Activated CD4-positive, alpha-beta memory T cell treated with anti-CD3 and anti-CD28 coated beads for 36 hours (primary cell): Measurements from ENCODE around the gene MLXIP. TPM values are rescaled to one million over a fixed set of nuclear protein-coding genes. Genes with fewer than 3 reads are reported as not detected.
A peak's percentile ranks its signal among the peaks of the same experiment; 100 is the strongest.

Experiments
- CTCF ChIA-PET: fragments of 350-600 bp; sonication (Branson Sonifier 250); formaldehyde crosslinking; loops from one replicate; lab custom pipeline; 2021; ENCODE audit warnings: antibody characterized with exemption, inconsistent platforms; lab: Charles Lee
- POLR2A ChIA-PET: fragments of 350-600 bp; sonication (Branson Sonifier 250); formaldehyde crosslinking; loops from one replicate; lab custom pipeline; 2021; ENCODE audit warnings: antibody characterized with exemption; lab: Charles Lee
- DNase-seq: peaks from one replicate; pipeline ENCODE4 v3.0.0-alpha.2; 2020
- H3K27ac Mint-ChIP-seq: one replicate; pipeline ENCODE4 v1.8.0; 2021; ENCODE audit warnings: mixed read lengths
- H3K27me3 Mint-ChIP-seq: one replicate; pipeline ENCODE4 v1.8.0; 2021; ENCODE audit warnings: mixed read lengths
- H3K36me3 Mint-ChIP-seq: one replicate; pipeline ENCODE4 v1.8.0; 2021; ENCODE audit warnings: mixed read lengths
- H3K4me1 Mint-ChIP-seq: one replicate; pipeline ENCODE4 v1.8.0; 2021; ENCODE audit warnings: low read depth, mixed read lengths
- H3K4me3 Mint-ChIP-seq: one replicate; pipeline ENCODE4 v1.8.0; 2021; ENCODE audit warnings: mild to moderate bottlenecking, mixed read lengths
- H3K9me3 Mint-ChIP-seq: one replicate; pipeline ENCODE4 v1.8.0; 2021; ENCODE audit warnings: mixed read lengths
- intact Hi-C: fragments of 100-400 bp; cut with micrococcal nuclease; formaldehyde crosslinking; loops from one replicate; pipeline ENCODE4 v1.15.1; 2023
- total RNA-seq, 2 experiments: library from RNA; stranded (reverse); gene quantifications; one replicate each; pipeline ENCODE4 v1.2.3, GENCODE V29; 2021

MLXIP gene
- total RNA-seq, 2 experiments from 2014 or later, result 17.5 to 19.6 TPM

- ChIA-PET CTCF (no interaction called here), POLR2A (no interaction called here)
- Mint-ChIP-seq H3K9me3 (no peaks in the 10 kb centered on the region), H3K27me3 (no peaks in the 10 kb centered on the region), H3K36me3 (peaks cover 2% of the 10 kb centered on the region), H3K4me1 (peaks cover 38% of the 10 kb centered on the region), H3K4me3 (no peak overlapping the region), H3K27ac (no peak overlapping the region)
- intact Hi-C loops, result no loop called here
- no peak for DNase-seq
Observed at GRCh38 chr12:122093098-122093883, 14.7 kb downstream of the MLXIP start.

GRCh38 chr12:122094137-122094734 lies 15.7 kb downstream of the MLXIP start:
- ChIA-PET POLR2A (no interaction called here), CTCF (no interaction called here)
- intact Hi-C loops, result no loop called here

GRCh38 chr12:122094735-122095631 lies 16.4 kb downstream of the MLXIP start:
- DNase-seq, result no peak
- Mint-ChIP-seq H3K27me3 (no peaks in the 10 kb centered on the region), H3K4me3 (no peak overlapping the region), H3K27ac (no peak overlapping the region), H3K4me1 (peaks cover 45% of the 10 kb centered on the region), H3K9me3 (no peaks in the 10 kb centered on the region), H3K36me3 (peaks cover 2% of the 10 kb centered on the region)
- CTCF ChIA-PET, result interaction anchor here (1.2 kb wide), 1 partner anchor 14 kb away, joined by 3 read pairs; no protein-coding TSS in a partner anchor
- POLR2A ChIA-PET, result no interaction called here
- intact Hi-C loops, result no loop called here

More at GRCh38 chr12:122094137-122094734, 15.7 kb downstream of the MLXIP start:
- Mint-ChIP-seq H3K4me1 (peaks cover 43% of the 10 kb centered on the region), H3K36me3 (peaks cover 2% of the 10 kb centered on the region), H3K27ac (no peak overlapping the region), H3K27me3 (no peaks in the 10 kb centered on the region), H3K9me3 (no peaks in the 10 kb centered on the region), H3K4me3 (no peak overlapping the region)
- DNase-seq, result no peak

- H3K4me3 Mint-ChIP-seq, result no peak overlapping the region
Observed at GRCh38 chr12:122096014-122096413, 17.5 kb downstream of the MLXIP start.

GRCh38 chr12:122096591-122097149 lies 18.1 kb downstream of the MLXIP start:
- no peak overlapping the region for H3K27ac Mint-ChIP-seq
- intact Hi-C loops, result no loop called here

More at GRCh38 chr12:122096014-122096413, 17.5 kb downstream of the MLXIP start:
- Mint-ChIP-seq H3K4me1 (peaks cover 50% of the 10 kb centered on the region), H3K36me3 (no peaks in the 10 kb centered on the region), H3K27me3 (no peaks in the 10 kb centered on the region), H3K27ac (peak overlapping the region; percentile 16), H3K9me3 (no peaks in the 10 kb centered on the region)
- DNase-seq, result no peak
- ChIA-PET POLR2A (interaction anchor here (1.1 kb wide), 1 partner anchor 10 kb away, joined by 3 read pairs; no protein-coding TSS in a partner anchor), CTCF (interaction anchor here (1.2 kb wide), 1 partner anchor 15 kb away, joined by 3 read pairs; no protein-coding TSS in a partner anchor)
- intact Hi-C loops, result no loop called here

GRCh38 chr12:122097584-122097926 lies 19.0 kb downstream of the MLXIP start:
- Mint-ChIP-seq H3K4me3 (no peak overlapping the region), H3K4me1 (peaks cover 51% of the 10 kb centered on the region), H3K36me3 (no peaks in the 10 kb centered on the region), H3K27ac (no peak overlapping the region), H3K27me3 (no peaks in the 10 kb centered on the region), H3K9me3 (no peaks in the 10 kb centered on the region)
- ChIA-PET CTCF (interaction anchor here (0.8 to 1.7 kb wide), 3 partner anchors 9 to 26 kb away, joined by 3 to 4 read pairs (median 4); no protein-coding TSS in a partner anchor), POLR2A (interaction anchor here (1.0 to 3.7 kb wide), 3 partner anchors 10 to 15 kb away, joined by 3 to 12 read pairs (median 4); no protein-coding TSS in a partner anchor)
- intact Hi-C loops, result no loop called here
- DNase-seq, result no peak

More at GRCh38 chr12:122096591-122097149, 18.1 kb downstream of the MLXIP start:
- H3K4me3 Mint-ChIP-seq, result no peak overlapping the region
- DNase-seq, result no peak
- peaks cover 46% of the 10 kb centered on the region for H3K4me1 Mint-ChIP-seq
- ChIA-PET POLR2A (interaction anchor here (1.1 to 3.7 kb wide), 2 partner anchors 9 kb away, joined by 3 to 12 read pairs; no protein-coding TSS in a partner anchor), CTCF (interaction anchor here (0.8 to 1.2 kb wide), 2 partner anchors 16 to 27 kb away, joined by 3 to 4 read pairs; no protein-coding TSS in a partner anchor)
- no peaks in the 10 kb centered on the region for H3K27me3 Mint-ChIP-seq
- H3K9me3 Mint-ChIP-seq, result no peaks in the 10 kb centered on the region
- H3K36me3 Mint-ChIP-seq, result no peaks in the 10 kb centered on the region

- ChIA-PET POLR2A (interaction anchor here (0.6 to 3.7 kb wide), 4 partner anchors 10 to 20 kb away, joined by 3 to 12 read pairs (median 4); partner anchors contain the start of gene MLXIP), CTCF (interaction anchor here (0.5 to 1.7 kb wide), 3 partner anchors 10 to 283 kb away, joined by 3 to 4 read pairs (median 3); no protein-coding TSS in a partner anchor)
- Mint-ChIP-seq H3K4me1 (peaks cover 53% of the 10 kb centered on the region), H3K27me3 (no peaks in the 10 kb centered on the region), H3K36me3 (no peaks in the 10 kb centered on the region), H3K4me3 (no peak overlapping the region), H3K27ac (peak overlapping the region; percentile 51), H3K9me3 (no peaks in the 10 kb centered on the region)
- DNase-seq, result no peak
- intact Hi-C loops, result no loop called here
Observed at GRCh38 chr12:122097927-122098756, 19.6 kb downstream of the MLXIP start.

GRCh38 chr12:122099280-122099749 lies 20.8 kb downstream of the MLXIP start:
- Mint-ChIP-seq H3K27me3 (no peaks in the 10 kb centered on the region), H3K4me3 (peak overlapping the region; percentile 13), H3K36me3 (no peaks in the 10 kb centered on the region), H3K27ac (peak overlapping the region; percentile 80), H3K4me1 (peaks cover 56% of the 10 kb centered on the region), H3K9me3 (no peaks in the 10 kb centered on the region)
- ChIA-PET POLR2A (interaction anchor here (3.7 kb wide), 1 partner anchor 11 kb away, joined by 12 read pairs; no protein-coding TSS in a partner anchor), CTCF (interaction anchor here (0.6 to 1.7 kb wide), 3 partner anchors 23 to 197 kb away, joined by 3 to 4 read pairs (median 3); no protein-coding TSS in a partner anchor)
- no peak for DNase-seq
- intact Hi-C loops, result no loop called here

- peak overlapping the region; percentile 80 for H3K27ac Mint-ChIP-seq
- intact Hi-C loops, result no loop called here
- ChIA-PET CTCF (interaction anchor here (0.6 to 1.2 kb wide), 4 partner anchors 9 to 196 kb away, joined by 3 read pairs; no protein-coding TSS in a partner anchor), POLR2A (interaction anchor here (3.7 kb wide), 1 partner anchor 12 kb away, joined by 12 read pairs; no protein-coding TSS in a partner anchor)
- DNase-seq, result no peak
- H3K36me3 Mint-ChIP-seq, result peaks cover 2% of the 10 kb centered on the region
- no peaks in the 10 kb centered on the region for H3K27me3 Mint-ChIP-seq
- peaks cover 62% of the 10 kb centered on the region for H3K4me1 Mint-ChIP-seq
- no peaks in the 10 kb centered on the region for H3K9me3 Mint-ChIP-seq
- H3K4me3 Mint-ChIP-seq, result peak overlapping the region; percentile 13
Observed at GRCh38 chr12:122099856-122100255, 21.3 kb downstream of the MLXIP start.

GRCh38 chr12:122100568-122100967 lies 22.0 kb downstream of the MLXIP start:
- H3K4me3 Mint-ChIP-seq, result no peak overlapping the region
- ChIA-PET POLR2A (no interaction called here), CTCF (interaction anchor here (0.6 to 1.2 kb wide), 3 partner anchors 8 to 196 kb away, joined by 3 read pairs; no protein-coding TSS in a partner anchor)
- H3K36me3 Mint-ChIP-seq, result peaks cover 2% of the 10 kb centered on the region
- DNase-seq, result no peak
- no peaks in the 10 kb centered on the region for H3K27me3 Mint-ChIP-seq
- no peak overlapping the region for H3K27ac Mint-ChIP-seq
- intact Hi-C loops, result no loop called here
- no peaks in the 10 kb centered on the region for H3K9me3 Mint-ChIP-seq
- peaks cover 66% of the 10 kb centered on the region for H3K4me1 Mint-ChIP-seq
